HepG2 (cell line): ENCODE data around the gene SLC27A3. TPM values are rescaled to one million over a fixed set of nuclear protein-coding genes. Genes with fewer than 3 reads are reported as not detected.
A peak's percentile ranks its signal among the peaks of the same experiment; 100 is the strongest.

Experiments used
- ARNT ChIP-seq: fragments of 450-650 bp; IDR thresholded peaks from 2 replicates; pipeline ENCODE4 v1.6.1; 2017
- ATF2 ChIP-seq: sonication (generic); formaldehyde crosslinking; IDR thresholded peaks from 2 replicates; pipeline ENCODE4 v1.4.0; 2020; ENCODE audit warnings: missing genetic modification reagents
- CREM ChIP-seq, 2 experiments: sonication (generic) in 1 of 2; formaldehyde crosslinking in 1 of 2; IDR thresholded peaks; 2 replicates each; pipeline versions ENCODE4 v1.4.0 to v1.6.1; 2016 to 2020; ENCODE audit warnings: antibody characterized with exemption in 1 of 2, mild to moderate bottlenecking in 1 of 2, missing genetic modification reagents in 1 of 2
- ELF3 ChIP-seq: IDR thresholded peaks from 2 replicates; pipeline ENCODE4 v1.6.1; 2016; ENCODE audit warnings: missing genetic modification reagents, missing compliant biosample characterization
- GATAD1 ChIP-seq: IDR thresholded peaks from 2 replicates; pipeline ENCODE4 v1.6.1; 2016; ENCODE audit warnings: missing genetic modification reagents, missing compliant biosample characterization
- KDM5A ChIP-seq: fragments of 200-600 bp; sonication (generic); IDR thresholded peaks from 2 replicates; pipeline ENCODE4 v1.7.0; 2018; ENCODE audit warnings: antibody characterized with exemption, mild to moderate bottlenecking, low read length, borderline replicate concordance
- TEAD3 ChIP-seq: optimal IDR thresholded peaks from 2 replicates; pipeline ENCODE3; 2016; ENCODE audit warnings: borderline replicate concordance
- TGIF2 ChIP-seq: IDR thresholded peaks from 2 replicates; pipeline ENCODE4 v1.6.1; 2016; ENCODE audit warnings: control low read depth, missing compliant biosample characterization
- ZBTB3 ChIP-seq: sonication (generic); formaldehyde crosslinking; IDR thresholded peaks from 2 replicates; pipeline ENCODE4 v1.4.0; 2020; ENCODE audit warnings: low read depth, mild to moderate bottlenecking, moderate library complexity, missing genetic modification reagents, borderline replicate concordance
- ZMYM4 ChIP-seq: sonication (generic); formaldehyde crosslinking; IDR thresholded peaks from 2 replicates; pipeline ENCODE4 v1.8.1; 2023; ENCODE audit warnings: mild to moderate bottlenecking, missing genetic modification reagents
- ZNF17 ChIP-seq: sonication (generic); formaldehyde crosslinking; IDR thresholded peaks from 2 replicates; pipeline ENCODE4 v1.5.0; 2020; ENCODE audit warnings: mild to moderate bottlenecking, missing genetic modification reagents
- ZNF333 ChIP-seq: sonication (generic); formaldehyde crosslinking; IDR thresholded peaks from 2 replicates; pipeline ENCODE4 v1.4.0; 2020; ENCODE audit warnings: mild to moderate bottlenecking, missing genetic modification reagents, borderline replicate concordance
- ZNF407 ChIP-seq: sonication (generic); formaldehyde crosslinking; IDR thresholded peaks from one replicate; pipeline ENCODE4 v1.5.1; 2020; ENCODE audit warnings: mild to moderate bottlenecking, missing genetic modification reagents; ENCODE audit errors: not compliant biosample characterization
- ZNF607 ChIP-seq: sonication (generic); formaldehyde crosslinking; IDR thresholded peaks from 2 replicates; pipeline ENCODE4 v1.5.1; 2020; ENCODE audit warnings: missing genetic modification reagents, mild to moderate bottlenecking, borderline replicate concordance
- ZNF83 ChIP-seq: sonication (generic); formaldehyde crosslinking; IDR thresholded peaks from 2 replicates; pipeline ENCODE4 v1.4.0; 2020; ENCODE audit warnings: missing genetic modification reagents, mild to moderate bottlenecking, borderline replicate concordance
- polyA plus RNA-seq, 8 experiments: library from polyadenylated mRNA; depleted of rRNA in 3 of 8; stranded (reverse) in 7 of 8; unstranded in 1 of 8; fragments of >200 nt; fragmentation: Illumina TruSeq in 4 of 8; extraction: Trizol in 4 of 8; gene quantifications; 2 replicates each; pipeline versions ENCODE4 v1.2.1 to v1.2.3, GENCODE V29; 2011 to 2016; ENCODE audit warnings: low read depth in 4 of 8, missing spikeins in 1 of 8, mixed read lengths in 1 of 8; ENCODE audit not compliant: insufficient read depth in 1 of 8
- total RNA-seq, 5 experiments: library from RNA; depleted of rRNA; stranded (reverse); fragments of >200 nt; fragmentation: Illumina TruSeq; extraction: Trizol; gene quantifications; 2 replicates each; pipeline ENCODE4 v1.2.3, GENCODE V29; 2016; ENCODE audit warnings: low read depth in 1 of 5
- TF ChIP-seq, protein P1 (sequence below): sonication (generic); formaldehyde crosslinking; conservative IDR thresholded peaks from 2 replicates; pipeline ENCODE4 v1.8.0; 2022; ENCODE audit warnings: missing genetic modification reagents

The SLC27A3 gene
- total and polyA plus RNA-seq, 2 of the 13 experiments (the other 11 are each of a cell fraction or from before 2014, with no cell fraction given) = 4.3 to 10.3 TPM

DNA sequence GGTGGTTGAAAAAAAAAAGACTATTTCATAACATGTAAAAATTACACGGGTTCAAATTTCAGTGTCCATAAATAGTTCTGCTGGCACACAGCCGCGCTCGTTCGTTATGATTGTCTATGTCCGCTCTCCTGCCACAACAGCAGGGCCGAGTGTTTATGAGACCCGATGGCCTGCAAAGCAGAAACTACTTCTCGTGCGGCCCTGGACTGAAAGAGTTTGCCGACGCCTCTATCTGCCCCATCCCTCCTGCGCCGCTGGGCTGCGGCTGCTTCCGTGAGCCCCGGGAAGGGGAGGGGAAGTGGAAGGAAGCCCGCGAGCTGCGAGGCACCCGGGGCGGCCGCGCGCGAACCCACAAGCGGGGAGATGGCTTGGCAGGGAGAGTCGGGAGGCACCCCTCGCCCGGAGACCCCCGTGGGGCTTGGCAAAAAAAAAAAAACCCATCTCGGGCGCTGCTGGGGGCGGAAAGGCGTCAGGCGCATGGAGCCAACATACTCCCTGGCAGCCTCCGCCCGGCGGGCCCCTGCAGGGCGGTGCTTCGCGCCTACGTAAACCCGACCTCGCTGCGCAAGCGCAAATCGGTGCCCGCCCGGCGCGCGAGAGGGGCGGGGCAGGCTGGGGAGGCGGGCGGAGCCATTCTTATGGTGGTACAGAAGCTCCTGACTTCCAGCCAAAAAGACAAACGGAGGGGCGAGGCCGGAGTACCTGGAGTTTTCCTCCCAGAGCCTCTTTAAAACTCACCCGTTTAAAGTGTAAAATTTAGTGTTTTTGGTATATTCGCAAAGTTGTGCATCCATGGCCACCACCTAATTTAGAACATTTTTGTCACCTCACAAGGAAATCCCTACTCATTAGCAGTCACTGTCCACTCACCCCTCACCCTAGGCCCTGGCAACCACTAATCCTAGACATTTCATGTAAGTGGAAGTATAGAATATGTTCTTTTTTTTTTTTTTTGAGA, 8.3 kb downstream of the SLC27A3 start (continued):
- peak; percentile 85 for TF ChIP-seq ZNF407
- no peak for TF ChIP-seq ATF2
- TF ChIP-seq ZNF333 (CRISPR knock-in tag) = peak; percentile 61; the same call in 1 of the 2 replicates
- TF ChIP-seq ZMYM4 (CRISPR knock-in tag) = peak; percentile 78
- TF ChIP-seq GATAD1 (CRISPR knock-in tag) = peak; percentile 34; the same call in 1 of the 2 replicates
- TF ChIP-seq ELF3 (CRISPR knock-in tag) = peak; percentile 76
- peak; percentile 55; the same call in 1 of the 2 replicates for TF ChIP-seq KDM5A
- TF ChIP-seq ZNF83 = no peak; the same call in 1 of the 2 replicates
- TF ChIP-seq TEAD3 (CRISPR knock-in tag) = no peak
- no peak for TF ChIP-seq ZNF17 (CRISPR knock-in tag)
- no peak for TF ChIP-seq ZBTB3 (CRISPR knock-in tag)
- no peak for TF ChIP-seq ARNT
- TF ChIP-seq TGIF2 (CRISPR knock-in tag) = no peak
- TF ChIP-seq ZNF607 (CRISPR knock-in tag) = peak; percentile 67; the same call in 1 of the 2 replicates
- no peak for TF ChIP-seq CREM (IDR thresholded peaks at IDR 0.05)
- TF ChIP-seq CREM (CRISPR knock-in tag; IDR thresholded peaks at IDR 0.05) = no peak
- TF ChIP-seq, protein P1, sequence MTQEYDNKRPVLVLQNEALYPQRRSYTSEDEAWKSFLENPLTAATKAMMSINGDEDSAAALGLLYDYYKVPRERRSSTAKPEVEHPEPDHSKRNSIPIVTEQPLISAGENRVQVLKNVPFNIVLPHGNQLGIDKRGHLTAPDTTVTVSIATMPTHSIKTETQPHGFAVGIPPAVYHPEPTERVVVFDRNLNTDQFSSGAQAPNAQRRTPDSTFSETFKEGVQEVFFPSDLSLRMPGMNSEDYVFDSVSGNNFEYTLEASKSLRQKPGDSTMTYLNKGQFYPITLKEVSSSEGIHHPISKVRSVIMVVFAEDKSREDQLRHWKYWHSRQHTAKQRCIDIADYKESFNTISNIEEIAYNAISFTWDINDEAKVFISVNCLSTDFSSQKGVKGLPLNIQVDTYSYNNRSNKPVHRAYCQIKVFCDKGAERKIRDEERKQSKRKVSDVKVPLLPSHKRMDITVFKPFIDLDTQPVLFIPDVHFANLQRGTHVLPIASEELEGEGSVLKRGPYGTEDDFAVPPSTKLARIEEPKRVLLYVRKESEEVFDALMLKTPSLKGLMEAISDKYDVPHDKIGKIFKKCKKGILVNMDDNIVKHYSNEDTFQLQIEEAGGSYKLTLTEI (CRISPR knock-in tag) = no peak
